GM04503 (cell line): ENCODE results near the gene NGB.

Experiments
- DNase-seq: peaks from one replicate; pipeline ENCODE4 v3.0.0-alpha.2; 2012; ENCODE audit warnings: low read depth

NGB gene

DNA sequence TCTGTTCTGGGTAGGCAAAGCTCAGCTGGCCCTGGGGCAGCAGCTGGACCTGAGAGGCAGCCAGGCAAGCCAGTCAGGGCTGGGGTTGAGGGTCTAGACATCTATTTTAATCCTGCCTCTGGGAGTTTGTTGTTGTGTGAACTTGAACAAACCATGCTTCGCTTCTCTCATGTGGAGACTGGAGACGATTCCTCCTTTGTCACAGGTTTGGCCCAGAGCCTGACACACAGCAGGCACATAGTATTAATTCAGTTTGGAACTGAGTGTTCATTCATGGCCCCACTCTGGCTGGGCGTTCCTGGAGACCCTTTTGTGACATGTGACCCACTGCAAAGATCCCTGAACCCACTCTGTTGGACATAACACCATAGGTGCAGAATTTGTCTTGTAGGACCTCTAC lies 39.3 kb downstream of the NGB start:
- no peak for DNase-seq

DNA sequence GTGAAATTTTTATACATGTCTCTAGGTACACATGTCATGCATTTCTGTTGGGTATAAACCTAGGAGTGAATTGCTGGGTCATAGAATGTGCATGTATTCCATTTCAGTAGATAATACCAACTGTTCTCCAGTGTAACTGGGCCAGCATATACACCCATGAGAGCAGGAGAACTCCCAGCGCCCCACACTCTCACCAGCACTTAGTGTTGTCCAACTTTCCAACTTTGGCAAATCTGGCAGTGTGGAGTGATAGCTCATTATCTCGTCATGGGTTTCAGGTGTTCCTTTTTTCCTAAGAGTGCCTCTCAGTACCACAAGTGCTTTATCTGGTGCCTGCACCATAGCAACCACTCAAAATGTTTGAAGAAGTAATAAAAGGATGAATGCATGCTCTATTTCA lies 40.1 kb downstream of the NGB start:
- DNase-seq, result no peak

GRCh38 chr14:77228056-77228455 lies 43.0 kb downstream of the NGB start:
- no peak for DNase-seq

DNA sequence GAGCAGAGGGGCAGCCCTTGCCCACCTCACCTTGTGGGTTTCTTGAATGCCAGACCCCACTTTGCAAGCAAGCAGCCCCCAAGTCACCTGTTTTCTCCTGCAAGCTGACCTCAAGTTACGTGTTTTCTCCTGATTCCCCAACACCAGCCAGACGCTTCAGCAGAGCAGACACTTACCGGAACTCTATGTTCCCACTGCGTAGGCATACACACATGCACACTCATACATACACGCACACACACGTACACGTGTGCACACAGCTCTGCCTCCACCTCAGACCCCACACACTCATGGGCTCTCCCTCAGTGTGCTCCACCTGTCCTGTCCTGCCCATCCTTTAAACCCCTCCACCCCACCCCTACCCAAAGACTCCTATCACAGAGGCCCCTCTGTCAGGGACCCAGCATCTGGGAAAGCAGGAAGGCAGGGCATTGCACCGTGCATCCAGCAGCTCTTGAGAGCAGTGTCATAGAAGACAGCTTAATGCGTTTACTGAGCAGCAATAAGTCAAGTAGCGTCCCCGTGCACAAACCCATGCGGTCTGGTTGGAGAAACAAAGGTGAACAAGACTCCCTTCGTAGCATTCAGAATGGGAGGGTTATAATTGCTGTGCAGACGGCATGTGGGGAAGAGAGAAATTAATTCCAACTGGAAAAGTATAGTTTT lies 45.0 kb downstream of the NGB start:
- DNase-seq, result no peak

GRCh38 chr14:77225254-77225653 lies 45.8 kb downstream of the NGB start:
- no peak for DNase-seq

GRCh38 chr14:77224212-77224611 lies 46.8 kb downstream of the NGB start:
- no peak for DNase-seq

DNA sequence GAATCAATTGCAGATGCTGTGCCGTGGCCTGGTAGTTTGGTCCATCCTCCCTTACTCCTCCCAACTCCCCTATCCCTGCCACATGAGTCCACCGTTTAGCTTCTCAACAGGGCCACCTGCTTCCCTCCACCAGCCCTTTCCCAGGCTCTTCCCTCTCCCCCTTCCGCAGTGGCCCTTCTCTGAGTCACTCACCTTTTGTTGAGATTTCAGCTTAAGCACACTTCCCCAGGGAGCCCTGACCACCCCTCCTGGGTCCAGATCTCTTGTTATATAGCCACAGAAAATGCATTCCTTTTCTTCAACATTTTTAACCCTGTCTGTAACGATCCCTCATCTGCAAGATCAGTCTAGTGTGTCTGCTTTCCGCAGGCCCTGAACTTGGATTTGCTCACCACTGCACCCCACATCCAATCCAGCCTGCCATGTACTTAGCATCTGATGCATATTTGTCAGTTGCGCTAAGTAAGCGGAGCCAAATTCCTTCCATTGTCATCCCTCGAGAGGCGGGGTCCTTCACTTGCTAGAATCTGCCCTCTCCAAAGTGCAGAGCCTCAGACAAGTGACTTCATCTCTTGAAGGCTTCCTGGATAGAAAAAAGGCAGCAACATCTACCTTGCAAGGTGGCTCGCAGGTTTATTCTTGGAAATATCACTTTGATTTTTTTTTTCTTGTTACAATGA lies 48.3 kb downstream of the NGB start:
- DNase-seq, result no peak

GRCh38 chr14:77221241-77221871 lies 49.6 kb downstream of the NGB start:
- no peak for DNase-seq

DNA sequence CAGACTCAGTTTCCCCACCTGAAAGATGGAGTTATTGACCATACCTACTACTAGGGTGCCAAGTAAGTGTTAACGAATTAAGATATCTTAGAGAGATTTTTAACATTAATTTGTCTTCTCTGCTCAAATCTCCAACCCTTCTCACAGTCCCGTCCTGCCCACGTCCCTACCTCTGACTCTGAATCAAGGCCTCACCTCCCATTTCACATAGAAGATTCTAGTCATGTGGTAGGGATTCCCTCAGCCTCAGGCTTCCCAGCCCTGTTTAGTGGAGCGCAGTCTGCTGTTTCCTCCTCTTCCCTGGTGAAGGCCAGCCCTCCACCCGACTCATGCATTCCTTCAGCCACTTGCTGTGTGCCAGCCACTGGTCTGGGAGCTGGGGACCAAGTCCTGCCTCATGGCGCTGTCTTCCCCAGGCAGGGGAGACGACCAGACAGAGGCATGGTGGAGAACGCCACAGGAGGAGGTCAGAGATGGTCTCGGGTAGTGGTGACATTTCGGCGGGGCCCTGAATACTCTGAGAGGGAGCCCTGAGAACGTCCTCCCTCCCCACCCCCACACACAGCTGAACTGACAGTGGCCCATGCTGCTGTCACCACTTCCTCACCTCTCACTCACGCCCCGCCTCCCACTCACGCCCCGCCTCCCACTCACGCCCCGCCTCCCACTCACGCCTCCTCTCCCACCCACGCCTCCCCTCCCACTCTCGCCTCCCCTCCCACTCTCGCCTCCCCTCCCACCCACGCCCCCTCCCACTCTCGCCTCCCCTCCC lies 50.6 kb downstream of the NGB start:
- DNase-seq, result no peak

- DNase-seq, result no peak
Measured at GRCh38 chr14:77219591-77219990, 51.4 kb downstream of the NGB start.

- DNase-seq, result no peak
Measured at GRCh38 chr14:77217551-77217950, 53.5 kb downstream of the NGB start.
